NCI-H2196 treated with DMSO at 0.1 percent for 48 hours (cell line): ENCODE measurements around the gene PIGU.
"Not testable (repeated sequence)": the region's sequence is repeated elsewhere in the genome, so short reads cannot be mapped to it uniquely, and the experiment has no call there.

Experiments
- DNase-seq: peaks from one replicate; lab custom pipeline; 2025; ENCODE audit not compliant: unreplicated experiment; lab: John Stamatoyannopoulos, UW

Gene PIGU

DNA sequence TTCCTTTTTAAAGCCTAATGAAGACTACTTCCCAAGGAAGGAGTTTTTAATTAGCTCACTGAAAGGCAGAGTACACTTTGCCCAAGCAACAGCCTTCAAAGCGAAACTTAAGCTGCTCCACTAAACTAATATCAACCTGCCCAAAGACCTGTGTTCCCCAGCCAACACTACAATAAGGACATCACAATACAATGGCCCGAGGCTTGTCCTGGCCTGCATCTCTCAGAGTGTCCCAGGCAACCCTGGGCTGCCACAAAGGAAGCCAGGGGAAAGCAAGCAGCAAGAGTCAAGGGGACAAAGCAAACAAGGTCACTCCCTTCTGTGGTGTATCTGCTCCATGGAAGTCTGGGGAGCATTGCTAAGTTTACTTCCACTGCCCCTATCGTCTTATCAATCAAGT lies 52.3 kb downstream of the PIGU start:
- peak; percentile 49 for DNase-seq

DNA sequence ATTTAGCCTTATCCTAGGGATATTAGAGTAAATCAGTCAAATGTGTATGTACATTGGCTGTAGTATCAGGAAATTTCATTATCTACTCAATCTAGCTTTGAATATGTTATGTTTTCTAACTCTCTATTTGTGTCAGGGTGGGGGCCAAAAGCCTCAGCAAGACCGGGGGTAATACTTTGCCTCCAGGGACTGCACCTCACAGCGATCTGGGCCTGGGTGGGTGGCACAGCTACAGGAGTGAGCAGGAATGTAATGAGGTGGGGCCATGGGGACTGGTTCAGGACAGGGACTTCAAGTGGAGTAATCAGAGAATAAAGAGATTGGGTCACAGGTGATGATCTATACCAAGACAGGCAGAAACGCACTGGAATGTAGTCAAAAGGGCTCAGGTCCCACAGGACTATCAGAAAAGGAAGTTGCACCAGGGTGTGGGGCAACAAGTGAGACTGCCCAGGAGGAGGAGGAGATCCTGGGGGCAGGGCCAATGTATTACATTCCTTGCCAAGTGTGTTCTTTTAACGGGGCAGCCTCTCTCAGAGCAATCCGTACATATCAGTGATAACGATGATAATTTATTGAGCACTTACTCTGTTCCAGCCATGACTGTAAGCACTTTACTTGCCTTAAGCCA lies 54.0 kb downstream of the PIGU start:
- no peak for DNase-seq

DNA sequence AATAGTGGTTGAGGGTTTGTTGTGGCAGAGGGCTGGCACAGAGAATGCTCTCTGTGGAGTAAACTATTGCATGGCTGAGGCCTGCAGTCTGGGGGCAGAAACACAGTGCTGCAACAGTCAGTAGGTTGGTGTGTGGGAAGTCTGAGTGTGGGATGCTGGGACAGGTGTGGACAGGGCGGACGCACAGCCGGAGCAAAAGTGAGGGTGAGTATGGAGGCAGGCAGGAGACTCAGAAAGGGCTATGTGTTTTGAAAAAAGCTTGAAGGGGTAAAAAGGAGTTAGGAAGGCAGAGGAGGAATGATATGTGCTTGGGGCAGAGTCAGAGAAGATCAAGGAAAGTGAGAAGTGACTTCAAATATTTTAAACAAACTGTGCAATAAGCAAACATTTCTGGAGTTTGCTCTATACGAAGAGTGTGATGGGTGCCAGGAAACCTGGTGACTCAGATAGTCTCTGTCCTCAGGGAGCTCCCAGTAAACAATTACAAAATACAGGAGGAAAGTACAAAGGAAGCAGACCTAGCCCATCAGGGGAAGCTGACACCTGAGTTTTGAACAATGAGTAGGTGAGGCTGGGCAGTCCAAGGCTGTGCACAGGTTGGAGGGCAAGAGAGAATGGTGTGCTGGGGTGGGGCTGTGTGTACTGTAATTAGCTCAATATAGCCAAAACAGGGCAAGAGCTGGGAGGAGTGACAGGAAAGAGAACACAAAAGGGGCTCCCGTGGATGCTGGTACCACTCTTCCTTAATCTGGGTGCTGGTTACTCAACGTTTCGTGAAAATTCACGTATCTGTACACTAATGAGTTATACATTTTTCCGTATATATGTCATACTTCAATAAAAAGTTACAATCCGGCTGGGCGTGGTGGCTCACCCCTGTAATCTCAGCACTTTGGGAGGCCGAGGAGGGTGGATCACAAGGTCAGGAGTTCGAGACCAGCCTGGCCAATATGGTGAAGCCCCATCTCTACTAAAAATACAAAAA lies 55.2 kb downstream of the PIGU start:
- no peak for DNase-seq

DNA sequence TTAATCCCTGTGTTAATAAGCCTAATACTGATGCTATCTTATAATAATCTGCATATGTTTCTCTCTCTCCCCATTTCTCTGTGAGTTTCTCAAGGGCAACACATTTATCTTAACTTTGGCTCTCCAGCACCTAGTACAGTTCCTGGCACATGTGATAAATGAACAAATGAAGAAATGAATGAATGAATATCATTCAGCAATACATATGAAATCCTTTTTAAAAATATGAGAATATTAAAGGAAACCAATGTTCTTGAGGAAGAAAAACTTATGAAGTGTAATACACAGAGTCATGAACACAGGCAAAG lies 55.9 kb downstream of the PIGU start:
- DNase-seq = no peak

DNA sequence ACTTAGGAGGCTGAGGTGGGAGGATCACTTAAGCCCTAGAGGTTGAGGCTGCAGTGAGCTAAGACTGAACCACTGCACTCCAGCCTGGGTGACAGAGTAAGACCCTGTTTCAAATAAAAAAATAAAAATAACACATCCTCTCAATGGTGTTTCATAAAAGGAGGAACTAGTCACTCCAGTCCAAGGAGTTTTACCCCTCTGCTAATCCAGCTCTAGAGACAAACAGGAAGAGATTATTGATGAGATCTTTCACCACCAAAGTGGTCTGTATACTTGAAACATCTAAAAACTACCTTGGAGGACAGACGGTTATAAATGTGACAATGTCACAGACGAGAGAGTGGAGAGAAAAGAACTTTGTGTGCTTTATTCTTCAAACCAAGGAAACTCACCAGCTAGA lies 58.2 kb downstream of the PIGU start:
- no peak for DNase-seq

DNA sequence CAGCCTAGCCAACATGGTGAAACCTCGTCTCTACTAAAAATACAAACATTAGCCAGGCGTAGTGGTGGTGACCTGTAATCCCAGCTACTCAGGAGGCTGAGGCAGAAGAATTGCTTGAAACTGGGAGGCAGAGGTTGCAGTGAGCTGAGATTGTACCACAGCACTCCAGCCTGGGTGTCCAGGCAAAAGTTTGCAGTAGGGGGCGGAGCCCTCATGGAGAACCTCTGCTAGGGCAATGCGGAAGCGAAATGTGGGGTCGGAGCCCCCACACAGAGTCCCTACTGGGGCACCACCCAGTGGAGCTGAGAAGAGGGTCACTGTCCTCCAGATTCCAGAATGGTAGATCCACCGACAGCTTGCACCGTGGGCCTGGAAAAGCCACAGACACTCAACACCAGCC lies 60.0 kb downstream of the PIGU start:
- not testable (repeated sequence) for DNase-seq

DNA sequence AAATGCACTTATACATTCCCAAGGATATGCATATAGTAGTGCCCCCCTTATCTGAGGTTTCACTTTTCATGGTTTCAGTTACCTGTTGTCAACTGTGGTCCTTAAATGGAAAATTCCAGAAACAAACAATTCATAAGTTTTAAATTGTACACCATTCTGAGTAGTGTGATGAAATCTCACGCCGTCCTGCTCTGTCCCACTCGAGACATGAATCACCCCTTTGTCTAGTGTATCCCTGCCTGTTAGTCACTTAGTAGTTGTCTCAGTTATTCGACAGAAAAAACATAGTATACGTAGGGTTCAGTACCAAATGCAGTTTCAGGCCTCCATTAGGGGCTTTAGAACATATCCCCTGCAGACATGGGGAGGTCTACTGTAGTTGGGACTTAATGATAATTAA lies 61.4 kb downstream of the PIGU start:
- no peak for DNase-seq

DNA sequence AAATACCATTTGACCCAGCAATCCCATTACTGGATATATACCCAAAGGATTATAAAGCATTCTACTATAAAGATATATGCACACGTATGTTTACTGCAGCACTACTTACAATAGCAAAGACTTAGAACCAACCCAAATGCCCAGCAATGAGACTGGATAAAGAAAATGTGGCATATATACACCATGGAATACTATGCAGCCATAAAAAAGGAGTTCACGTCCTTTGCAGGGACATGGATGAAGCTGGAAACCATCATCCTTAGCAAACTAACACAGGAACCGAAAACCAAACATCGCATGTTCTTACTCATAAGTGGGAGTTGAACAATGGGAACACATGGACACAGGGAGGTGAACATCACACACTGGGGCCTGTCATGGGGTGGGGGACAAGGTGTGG lies 64.9 kb downstream of the PIGU start:
- not testable (repeated sequence) for DNase-seq

DNA sequence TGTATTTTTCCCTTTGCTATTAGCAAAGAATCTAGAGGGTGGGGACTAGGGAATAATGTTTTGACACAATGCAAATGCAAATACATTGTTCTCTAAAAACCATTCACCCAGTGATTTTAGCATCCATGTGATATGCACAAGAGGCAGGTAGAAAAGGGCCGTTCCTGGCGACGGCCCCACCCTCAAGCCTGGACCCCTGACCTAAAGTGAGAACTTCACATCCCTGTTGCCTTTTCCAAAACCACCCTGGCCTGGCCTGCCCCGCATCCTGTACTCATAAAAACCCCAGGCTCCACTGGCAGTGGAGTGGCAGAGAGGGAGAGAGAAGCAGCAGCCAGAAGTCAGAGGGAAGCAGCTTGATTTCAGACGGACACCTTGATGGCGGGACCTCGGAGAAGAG lies 69.8 kb downstream of the PIGU start:
- no peak for DNase-seq

DNA sequence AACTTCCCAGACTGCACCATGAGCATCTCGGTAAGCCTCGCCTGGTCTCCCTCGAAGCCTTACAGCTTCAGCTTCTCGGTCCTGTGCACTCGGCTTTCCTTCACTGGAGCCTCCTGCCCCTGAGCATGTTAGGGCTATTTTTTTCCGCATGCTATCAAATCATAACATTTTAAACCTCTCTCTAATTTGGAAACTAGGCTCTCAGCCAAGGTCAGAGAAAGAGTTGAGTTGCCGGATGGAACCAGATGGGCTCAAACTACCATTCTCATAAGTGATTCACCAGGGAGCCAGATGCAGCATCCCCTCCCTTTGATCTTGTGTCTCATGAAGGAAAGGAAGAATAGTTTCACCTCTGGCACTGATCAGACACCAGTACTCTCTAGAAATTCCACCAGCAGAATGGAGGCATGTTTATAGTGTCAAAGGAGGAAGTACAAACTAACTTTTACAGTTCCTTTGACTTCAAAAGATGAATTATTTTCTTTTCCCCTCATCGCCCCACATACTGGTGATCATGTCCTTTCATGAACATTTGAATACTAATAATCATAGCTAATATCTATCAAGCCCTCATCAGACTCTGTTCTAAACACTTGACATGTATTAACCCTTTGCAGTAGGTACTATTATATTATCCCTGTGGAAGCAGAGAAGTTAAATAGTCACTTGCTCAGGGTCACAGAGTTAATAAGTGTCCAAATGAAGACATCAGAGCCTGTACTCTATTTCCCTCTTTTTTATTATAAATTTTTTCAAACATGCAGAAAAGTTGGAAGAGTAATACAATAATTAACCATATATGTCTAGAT lies 71.7 kb downstream of the PIGU start:
- no peak for DNase-seq

DNA sequence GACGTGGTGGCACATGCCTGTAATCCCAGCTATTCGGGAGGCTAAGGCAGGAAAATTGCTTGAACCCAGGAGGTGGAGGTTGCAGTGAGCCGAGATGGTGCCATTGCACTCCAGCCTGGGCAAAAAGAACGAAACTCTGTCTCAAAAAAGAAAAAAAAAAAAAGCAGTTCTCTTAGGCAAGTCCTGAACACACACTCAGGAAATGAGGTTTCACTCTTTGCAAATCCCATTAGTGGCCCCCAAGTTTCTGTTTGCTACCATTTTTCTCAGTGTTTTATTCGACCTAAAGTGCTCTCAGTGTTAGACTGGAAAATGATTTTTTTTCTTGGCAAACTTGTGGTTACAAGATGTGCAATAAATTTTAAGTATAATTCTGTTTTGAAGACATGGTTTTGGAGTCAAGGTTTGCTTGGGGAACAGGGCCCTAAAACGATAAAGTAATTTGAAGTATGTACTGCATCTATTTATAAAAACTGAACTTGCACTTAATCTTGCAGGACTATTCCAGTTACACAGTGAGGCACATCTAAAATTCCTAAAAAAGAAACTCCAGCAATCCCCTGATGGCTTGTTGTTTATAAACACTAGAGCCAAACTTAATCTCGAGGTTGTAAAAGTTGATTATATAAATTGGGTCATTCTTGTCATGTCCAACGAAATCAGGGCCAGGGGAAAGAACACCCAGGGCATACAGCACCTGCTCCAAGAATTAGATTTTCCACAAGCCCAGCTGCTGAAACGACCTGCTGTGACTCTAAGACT lies 75.8 kb downstream of the PIGU start:
- DNase-seq = no peak

DNA sequence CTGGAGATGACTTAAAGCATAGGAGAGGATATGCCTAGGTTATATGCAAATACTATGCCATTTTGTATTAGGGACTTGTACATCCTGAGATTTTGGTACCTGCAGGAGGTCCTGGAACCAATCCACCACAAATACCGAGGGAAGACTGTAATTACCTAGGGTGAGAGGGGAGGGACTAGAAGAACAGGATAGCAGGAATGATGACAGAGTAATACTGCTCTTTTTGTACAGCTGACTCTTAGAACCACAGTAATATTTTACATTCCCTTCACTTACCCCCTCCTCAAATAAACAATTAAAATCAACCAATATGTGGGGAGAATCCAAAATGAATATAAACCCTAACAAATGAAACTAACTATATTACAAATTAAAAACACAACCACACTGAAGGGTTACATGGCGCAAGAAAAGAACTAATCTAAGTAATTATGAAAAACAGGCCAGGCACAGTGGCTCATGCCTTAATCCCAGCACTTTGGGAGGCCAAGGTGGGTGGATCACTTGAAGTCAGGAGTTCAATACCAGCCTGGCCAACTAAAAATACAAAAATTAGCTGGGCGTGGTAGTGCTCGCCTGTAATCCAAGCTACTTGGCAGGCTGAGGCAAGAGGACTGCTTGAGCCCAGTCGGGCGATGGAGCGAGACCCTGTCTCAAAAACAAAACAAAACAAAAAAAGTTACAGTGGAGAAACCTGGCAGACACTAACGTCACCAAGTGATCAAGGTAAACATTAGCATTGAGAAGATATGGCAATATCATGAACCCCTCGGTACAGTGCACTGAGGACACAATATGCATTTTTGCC lies 81.3 kb downstream of the PIGU start:
- DNase-seq = no peak

DNA sequence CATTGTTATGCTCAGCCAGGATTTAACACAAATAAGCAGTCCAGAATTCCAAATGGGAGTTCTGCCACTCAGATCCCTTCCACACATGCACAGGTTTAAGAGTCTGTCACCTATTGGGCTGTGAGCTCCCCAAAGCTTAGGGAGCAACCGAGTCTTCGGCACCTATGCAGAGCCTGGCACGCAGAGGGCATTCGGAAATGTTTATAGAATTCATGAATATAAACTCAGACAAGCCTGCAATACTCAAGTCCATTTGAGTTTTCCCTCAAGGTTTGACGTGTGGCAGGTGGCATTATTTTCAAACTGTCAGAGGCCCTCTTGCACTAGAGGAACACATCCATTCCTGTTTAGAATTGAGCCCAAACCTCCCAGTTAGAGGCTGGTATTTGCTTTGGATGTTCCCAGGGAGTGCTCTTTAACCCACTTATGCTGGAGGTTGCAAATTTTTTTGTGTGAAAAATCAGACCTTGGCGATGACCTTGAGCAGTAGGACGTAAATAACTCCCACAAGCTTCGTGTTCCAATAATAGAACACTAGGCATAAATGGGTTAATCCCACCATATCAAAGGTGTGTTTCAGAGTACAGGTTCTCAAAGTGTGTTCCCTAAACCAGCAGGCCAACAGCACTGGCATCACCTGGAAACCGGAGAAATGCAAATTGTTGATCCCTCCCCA lies 90.3 kb downstream of the PIGU start:
- no peak for DNase-seq

DNA sequence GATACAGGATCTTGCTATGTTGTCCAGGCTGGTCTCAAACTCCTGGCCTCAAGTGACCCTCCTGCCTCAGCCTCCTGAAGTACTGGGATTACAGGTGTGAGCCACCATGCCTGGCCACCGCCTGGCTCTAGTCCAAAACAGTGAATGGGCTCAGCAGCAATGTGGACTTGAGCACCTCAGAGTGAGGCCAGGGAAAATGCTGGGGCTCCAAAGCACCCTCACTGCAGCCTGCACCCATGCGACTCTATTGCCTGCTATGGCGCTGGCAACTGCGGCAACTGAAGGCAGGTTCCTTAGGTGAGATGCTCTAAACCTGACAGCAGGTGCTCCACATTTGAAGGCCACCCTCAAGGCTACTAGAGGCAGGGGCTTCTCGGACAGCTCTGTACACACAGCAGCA lies 91.9 kb downstream of the PIGU start:
- no peak for DNase-seq

DNA sequence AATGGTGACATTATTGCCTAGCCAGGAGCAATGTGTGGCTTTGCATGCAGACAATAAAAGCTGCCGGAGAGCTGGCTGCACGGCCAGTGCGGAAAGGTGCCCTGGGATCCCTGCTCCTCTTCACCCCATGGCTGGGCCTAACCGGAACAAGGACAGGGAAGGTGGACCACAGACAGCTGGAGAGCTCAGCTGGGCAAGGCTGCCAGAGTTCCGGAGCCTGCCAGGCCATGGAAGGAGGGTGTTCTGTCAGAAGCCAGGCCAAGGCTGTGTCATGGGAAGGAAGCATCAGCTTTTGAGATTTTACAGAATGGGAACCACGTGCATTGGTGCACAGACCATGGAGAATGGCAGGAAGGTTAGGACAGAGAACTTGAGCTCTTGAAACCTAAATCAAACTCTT lies 93.3 kb downstream of the PIGU start:
- DNase-seq = no peak

DNA sequence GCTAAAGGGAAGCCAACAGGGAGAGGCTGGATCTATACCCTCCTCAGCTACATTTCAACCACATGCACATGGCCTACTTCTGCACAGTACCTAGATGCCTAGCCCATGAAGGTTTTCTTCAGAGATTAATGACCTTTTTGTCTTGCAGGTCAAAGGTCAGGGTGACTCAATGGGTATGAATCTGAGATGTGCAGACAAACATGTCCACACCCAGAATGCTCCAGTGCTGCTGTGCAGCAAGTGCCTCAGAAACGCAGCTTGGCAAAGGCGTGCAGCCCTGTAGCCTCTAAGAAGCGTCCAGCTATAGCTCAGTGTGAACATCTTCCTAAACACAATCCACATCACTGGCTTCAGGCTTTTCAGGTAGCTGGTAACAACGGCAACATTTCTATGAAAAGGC lies 94.0 kb downstream of the PIGU start:
- DNase-seq = no peak

DNA sequence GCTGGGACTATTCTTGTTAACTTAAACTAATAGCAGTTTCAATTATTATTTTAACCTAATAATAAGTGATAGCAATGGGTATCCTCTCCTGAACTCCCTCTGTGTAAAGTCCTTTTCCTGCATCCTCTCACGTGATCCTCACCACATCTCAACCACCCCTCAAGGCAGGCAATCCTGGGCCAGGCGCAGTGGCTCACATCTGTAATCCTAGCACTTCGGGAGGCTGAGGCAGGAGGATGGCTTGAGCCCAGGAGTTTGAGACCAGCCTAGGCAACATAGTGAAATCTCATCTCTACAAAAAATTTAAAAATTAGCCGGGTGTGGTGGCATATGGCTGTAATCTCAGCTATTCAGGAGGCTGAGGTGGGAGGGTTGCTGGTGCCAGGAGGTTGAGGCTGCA lies 94.7 kb downstream of the PIGU start:
- DNase-seq = no peak

DNA sequence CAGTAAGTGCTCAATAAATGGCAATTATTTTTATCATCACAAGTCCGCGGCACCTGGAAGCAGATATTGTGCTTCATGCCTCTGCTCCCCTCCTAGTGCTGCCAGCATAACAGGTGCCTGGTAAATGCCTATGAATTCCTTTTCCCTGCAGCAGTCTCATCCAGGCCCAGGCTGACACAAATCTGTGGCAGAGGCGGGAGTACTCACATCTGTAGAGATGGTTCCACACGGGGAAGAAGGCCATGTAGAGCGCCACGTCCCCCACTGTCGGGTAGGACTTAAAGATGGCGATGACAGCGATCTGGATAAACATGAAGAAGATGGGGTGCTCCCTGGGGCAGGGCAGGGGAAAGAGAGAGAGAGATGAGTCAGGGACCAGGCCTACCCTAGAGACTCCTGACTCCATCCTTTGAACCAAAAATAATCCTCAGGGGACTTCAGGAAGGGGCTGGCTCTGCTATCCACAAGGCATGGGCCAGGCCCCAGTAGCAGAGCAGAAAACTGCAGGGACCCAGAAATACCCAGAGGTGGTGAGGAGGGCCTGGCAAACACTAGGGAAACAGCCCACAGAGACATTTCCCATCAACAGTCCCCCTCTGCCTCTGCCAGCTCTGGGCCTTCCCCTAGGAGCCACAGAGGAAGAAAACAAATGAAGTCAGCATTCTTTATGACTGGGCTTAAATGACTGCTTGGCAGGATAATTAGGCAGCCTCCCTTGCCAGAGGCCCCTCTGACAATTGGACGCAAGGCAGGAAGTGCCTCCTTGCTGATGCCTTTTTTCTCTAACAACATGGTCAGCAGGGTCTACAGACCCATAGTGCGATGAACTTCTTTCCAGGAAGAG lies 95.3 kb downstream of the PIGU start:
- DNase-seq = no peak
